ENCODE data around the gene DNAH6. TPM values are rescaled to one million over a fixed set of nuclear protein-coding genes. Genes with fewer than 3 reads are reported as not detected.

The DNAH6 gene
- total and polyA plus RNA-seq, 4 donors: 1.9 to 16.9 (median 8.5) TPM

DNA sequence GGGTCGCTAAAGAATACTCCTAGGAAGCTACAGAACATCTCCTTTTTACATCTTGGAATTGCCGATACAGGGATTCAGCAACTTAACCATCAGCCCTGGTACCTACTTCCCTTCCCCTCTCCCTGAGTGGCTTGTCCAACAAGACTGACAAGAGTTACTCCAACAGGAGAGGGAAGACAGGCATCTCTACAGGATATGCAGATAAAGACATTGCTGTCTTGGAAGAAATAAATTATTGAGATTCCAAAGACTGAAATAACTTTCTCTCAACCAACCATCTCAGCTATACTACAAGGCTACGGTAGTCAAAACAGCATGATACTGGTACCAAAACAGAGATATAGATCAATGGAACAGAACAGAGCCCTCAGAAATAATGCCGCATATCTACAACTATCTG, 277.3 kb downstream of the DNAH6 start:
- TF ChIP-seq, protein P1, sequence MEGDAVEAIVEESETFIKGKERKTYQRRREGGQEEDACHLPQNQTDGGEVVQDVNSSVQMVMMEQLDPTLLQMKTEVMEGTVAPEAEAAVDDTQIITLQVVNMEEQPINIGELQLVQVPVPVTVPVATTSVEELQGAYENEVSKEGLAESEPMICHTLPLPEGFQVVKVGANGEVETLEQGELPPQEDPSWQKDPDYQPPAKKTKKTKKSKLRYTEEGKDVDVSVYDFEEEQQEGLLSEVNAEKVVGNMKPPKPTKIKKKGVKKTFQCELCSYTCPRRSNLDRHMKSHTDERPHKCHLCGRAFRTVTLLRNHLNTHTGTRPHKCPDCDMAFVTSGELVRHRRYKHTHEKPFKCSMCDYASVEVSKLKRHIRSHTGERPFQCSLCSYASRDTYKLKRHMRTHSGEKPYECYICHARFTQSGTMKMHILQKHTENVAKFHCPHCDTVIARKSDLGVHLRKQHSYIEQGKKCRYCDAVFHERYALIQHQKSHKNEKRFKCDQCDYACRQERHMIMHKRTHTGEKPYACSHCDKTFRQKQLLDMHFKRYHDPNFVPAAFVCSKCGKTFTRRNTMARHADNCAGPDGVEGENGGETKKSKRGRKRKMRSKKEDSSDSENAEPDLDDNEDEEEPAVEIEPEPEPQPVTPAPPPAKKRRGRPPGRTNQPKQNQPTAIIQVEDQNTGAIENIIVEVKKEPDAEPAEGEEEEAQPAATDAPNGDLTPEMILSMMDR (IDR thresholded peaks at IDR 0.05; ENCODE audit: control extremely low read depth, extremely low read depth): no peak
- WGBS, 2 donors: 87 to 88% methylated on average over 3 to 4 of the region's 4 CpGs
- H3K4me1 ChIP-seq (ENCODE audit: control insufficient read depth in 5 of 5, insufficient read depth in 5 of 5, low read length in 5 of 5): no peaks in the 10 kb centered on the region
- H3K36me3 ChIP-seq (ENCODE audit: control insufficient read depth in 4 of 4, insufficient read depth in 4 of 4, low read length in 4 of 4): no peaks in the 10 kb centered on the region
- H3K27ac ChIP-seq (ENCODE audit: low read depth in 1 of 2, low read length in 1 of 2): no peak overlapping the region
- DNase-seq (no peak), ATAC-seq (ENCODE audit: insufficient read depth, low FRiP score) (no peak)
- H3K9ac ChIP-seq (ENCODE audit: insufficient read depth in 1 of 2, low read length in 2 of 2): no peak overlapping the region
- H3K9me3 ChIP-seq (ENCODE audit: control insufficient read depth in 4 of 4, insufficient read depth in 3 of 4, low read length in 3 of 4): peaks cover 0 to 3% (median 1%) of the 10 kb centered on the region in 4 donors
- no peaks in the 10 kb centered on the region for H3K27me3 ChIP-seq (ENCODE audit: control insufficient read depth in 3 of 3, insufficient read depth in 3 of 3, low read length in 2 of 3)
- H3K4me3 ChIP-seq: no peak overlapping the region

GRCh38 chr2:84796798-84797197, 280.5 kb downstream of the DNAH6 start:
- Histone ChIP-seq H3K4me1 (ENCODE audit: control insufficient read depth in 5 of 5, insufficient read depth in 5 of 5, low read length in 5 of 5) (no peaks in the 10 kb centered on the region), H3K27me3 (ENCODE audit: control insufficient read depth in 3 of 3, insufficient read depth in 3 of 3, low read length in 2 of 3) (no peaks in the 10 kb centered on the region), H3K27ac (ENCODE audit: low read depth in 1 of 2, low read length in 1 of 2) (no peak overlapping the region), H3K9me3 (ENCODE audit: control insufficient read depth in 4 of 4, insufficient read depth in 3 of 4, low read length in 3 of 4) (peaks cover under 1 to 3% (median 2%) of the 10 kb centered on the region in 4 donors), H3K36me3 (ENCODE audit: control insufficient read depth in 4 of 4, insufficient read depth in 4 of 4, low read length in 4 of 4) (no peaks in the 10 kb centered on the region), H3K9ac (ENCODE audit: insufficient read depth in 1 of 2, low read length in 2 of 2) (no peak overlapping the region), H3K4me3 (no peak overlapping the region)
- TF ChIP-seq, protein P1 (IDR thresholded peaks at IDR 0.05; ENCODE audit: control extremely low read depth, extremely low read depth): no peak
- no peak for DNase-seq
- no peak for ATAC-seq (ENCODE audit: insufficient read depth, low FRiP score)

DNA sequence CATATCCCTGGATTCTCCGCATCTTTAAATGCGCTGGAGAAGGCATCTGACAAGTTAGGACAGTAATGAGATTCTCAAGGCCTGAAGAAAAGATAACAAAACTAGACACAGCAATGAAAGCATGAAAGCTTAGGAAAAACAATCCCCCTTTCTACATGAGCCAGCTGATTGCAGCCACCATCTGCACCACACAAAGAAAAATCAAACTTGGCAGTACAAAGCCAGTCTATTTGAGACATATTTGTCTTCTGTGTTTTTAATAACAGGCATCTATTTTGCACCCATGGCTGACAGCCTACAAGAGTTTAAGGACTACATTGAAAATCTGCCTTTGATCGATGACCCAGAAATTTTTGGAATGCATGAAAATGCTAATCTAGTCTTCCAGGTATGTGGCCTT, 281.0 kb downstream of the DNAH6 start:
- Histone ChIP-seq H3K4me1 (ENCODE audit: control insufficient read depth in 5 of 5, insufficient read depth in 5 of 5, low read length in 5 of 5) (no peaks in the 10 kb centered on the region), H3K36me3 (ENCODE audit: control insufficient read depth in 4 of 4, insufficient read depth in 4 of 4, low read length in 4 of 4) (no peaks in the 10 kb centered on the region), H3K27me3 (ENCODE audit: control insufficient read depth in 3 of 3, insufficient read depth in 3 of 3, low read length in 2 of 3) (no peaks in the 10 kb centered on the region), H3K9ac (ENCODE audit: insufficient read depth in 1 of 2, low read length in 2 of 2) (no peak overlapping the region), H3K9me3 (ENCODE audit: control insufficient read depth in 4 of 4, insufficient read depth in 3 of 4, low read length in 3 of 4) (peaks cover 0 to 6% (median 4%) of the 10 kb centered on the region in 4 donors), H3K4me3 (no peak overlapping the region), H3K27ac (ENCODE audit: low read depth in 1 of 2, low read length in 1 of 2) (no peak overlapping the region)
- TF ChIP-seq, protein P1 (IDR thresholded peaks at IDR 0.05; ENCODE audit: control extremely low read depth, extremely low read depth): no peak
- DNase-seq (no peak), ATAC-seq (ENCODE audit: insufficient read depth, low FRiP score) (no peak)
- 96 to 98% methylated on average over 3 of the region's 3 CpGs for WGBS, 2 donors

GRCh38 chr2:84799772-84800171, 283.5 kb downstream of the DNAH6 start:
- no peak overlapping the region for H3K27ac ChIP-seq (ENCODE audit: low read depth in 1 of 2, low read length in 1 of 2)
- TF ChIP-seq, protein P1 (IDR thresholded peaks at IDR 0.05; ENCODE audit: control extremely low read depth, extremely low read depth): no peak
- no peak for DNase-seq
- no peaks in the 10 kb centered on the region for H3K27me3 ChIP-seq (ENCODE audit: control insufficient read depth in 3 of 3, insufficient read depth in 3 of 3, low read length in 2 of 3)
- no peak overlapping the region for H3K4me3 ChIP-seq
- no peak for ATAC-seq (ENCODE audit: insufficient read depth, low FRiP score)
- H3K9me3 ChIP-seq (ENCODE audit: control insufficient read depth in 4 of 4, insufficient read depth in 3 of 4, low read length in 3 of 4): peaks cover 0 to 6% (median 2%) of the 10 kb centered on the region in 4 donors
- no peak overlapping the region for H3K9ac ChIP-seq (ENCODE audit: insufficient read depth in 1 of 2, low read length in 2 of 2)
- H3K4me1 ChIP-seq (ENCODE audit: control insufficient read depth in 5 of 5, insufficient read depth in 5 of 5, low read length in 5 of 5): no peaks in the 10 kb centered on the region
- 97 to 100% methylated on average over 1 of the region's 1 CpG for WGBS, 2 donors
- H3K36me3 ChIP-seq (ENCODE audit: control insufficient read depth in 4 of 4, insufficient read depth in 4 of 4, low read length in 4 of 4): no peaks in the 10 kb centered on the region
